Suppressor macrophage treated with lipopolysaccharide for 4 hours (primary cell): ENCODE data around the gene CLCN1.

ENCODE experiments used
- DNase-seq: peaks from one replicate; pipeline ENCODE4 v3.0.0-alpha.2; 2020

CLCN1 gene

DNA sequence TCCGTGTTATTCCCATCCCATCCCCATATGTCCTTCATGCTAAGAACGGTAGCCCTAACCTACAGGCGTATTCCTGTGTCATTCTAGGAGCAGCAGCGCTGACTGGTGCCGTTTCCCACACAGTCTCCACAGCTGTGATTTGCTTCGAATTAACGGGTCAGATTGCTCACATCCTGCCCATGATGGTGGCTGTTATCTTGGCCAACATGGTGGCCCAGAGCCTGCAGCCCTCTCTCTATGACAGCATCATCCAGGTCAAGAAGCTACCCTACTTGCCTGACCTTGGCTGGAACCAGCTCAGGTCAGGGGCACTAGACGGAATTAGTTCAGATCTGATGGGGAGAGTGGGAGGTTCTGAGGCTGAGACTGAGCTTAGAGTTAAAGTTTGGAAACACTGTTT lies 25.9 kb downstream of the CLCN1 start:
- DNase-seq = no peak

GRCh38 chr7:143343596-143343995 lies 27.7 kb downstream of the CLCN1 start:
- no peak for DNase-seq

DNA sequence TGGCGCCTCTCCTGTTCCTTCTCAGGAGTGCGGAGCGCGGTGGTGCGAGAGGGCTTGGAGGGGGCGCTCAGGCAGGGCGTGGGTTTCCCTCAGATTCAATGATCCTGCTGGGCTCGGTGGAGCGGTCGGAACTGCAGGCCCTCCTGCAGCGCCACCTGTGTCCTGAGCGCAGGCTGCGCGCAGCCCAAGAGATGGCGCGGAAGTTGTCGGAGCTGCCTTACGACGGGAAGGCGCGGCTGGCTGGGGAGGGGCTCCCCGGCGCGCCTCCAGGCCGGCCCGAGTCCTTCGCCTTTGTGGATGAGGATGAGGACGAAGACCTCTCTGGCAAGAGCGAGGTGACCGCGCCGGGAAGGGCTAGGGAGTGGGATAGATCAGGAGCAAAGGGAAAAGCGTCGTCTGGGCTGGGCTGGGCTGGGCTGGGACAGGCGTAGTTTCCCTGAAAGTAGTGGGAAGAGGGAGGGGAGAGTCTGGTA lies 29.6 kb downstream of the CLCN1 start:
- peak; percentile 51 for DNase-seq

GRCh38 chr7:143346018-143346417 lies 30.1 kb downstream of the CLCN1 start:
- no peak for DNase-seq

DNA sequence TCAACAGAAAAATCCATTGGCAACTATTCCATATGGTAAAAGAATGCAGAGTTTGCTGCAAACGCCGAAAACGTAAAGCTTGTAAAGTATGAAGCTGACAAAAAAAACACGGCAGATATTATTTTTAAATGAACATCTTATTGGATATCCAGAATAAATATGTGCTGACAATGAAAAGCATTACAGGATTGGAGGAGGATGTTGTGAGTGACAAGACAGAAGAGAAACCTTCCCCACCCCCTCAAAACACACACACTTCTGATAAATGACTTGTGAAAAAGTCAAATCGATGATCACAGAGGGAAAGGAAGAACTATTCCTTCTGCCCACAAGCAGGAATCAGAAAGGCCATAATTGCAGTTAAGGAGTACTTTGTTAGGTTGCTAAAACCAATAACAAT lies 32.0 kb downstream of the CLCN1 start:
- peak; percentile 38 for DNase-seq

- DNase-seq = no peak
Observed at GRCh38 chr7:143351060-143351459, 35.1 kb downstream of the CLCN1 start.

DNA sequence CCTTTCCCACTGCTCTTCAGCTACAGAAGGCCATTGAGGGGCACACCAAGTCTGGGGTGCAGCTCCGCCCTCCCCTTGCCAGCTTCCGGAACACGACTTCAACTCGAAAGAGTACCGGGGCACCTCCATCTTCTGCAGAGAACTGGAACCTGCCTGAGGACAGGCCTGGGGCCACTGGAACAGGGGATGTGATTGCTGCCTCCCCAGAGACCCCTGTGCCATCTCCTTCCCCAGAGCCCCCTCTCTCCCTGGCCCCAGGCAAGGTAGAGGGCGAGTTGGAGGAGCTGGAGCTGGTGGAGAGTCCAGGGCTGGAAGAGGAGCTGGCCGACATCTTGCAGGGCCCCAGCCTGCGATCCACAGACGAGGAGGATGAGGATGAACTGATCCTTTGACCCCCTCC lies 35.7 kb downstream of the CLCN1 start:
- DNase-seq = no peak

- DNase-seq = peak; percentile 21
Observed at GRCh38 chr7:143352531-143353002, 36.7 kb downstream of the CLCN1 start.

- no peak for DNase-seq
Observed at GRCh38 chr7:143354376-143354775, 38.5 kb downstream of the CLCN1 start.

DNA sequence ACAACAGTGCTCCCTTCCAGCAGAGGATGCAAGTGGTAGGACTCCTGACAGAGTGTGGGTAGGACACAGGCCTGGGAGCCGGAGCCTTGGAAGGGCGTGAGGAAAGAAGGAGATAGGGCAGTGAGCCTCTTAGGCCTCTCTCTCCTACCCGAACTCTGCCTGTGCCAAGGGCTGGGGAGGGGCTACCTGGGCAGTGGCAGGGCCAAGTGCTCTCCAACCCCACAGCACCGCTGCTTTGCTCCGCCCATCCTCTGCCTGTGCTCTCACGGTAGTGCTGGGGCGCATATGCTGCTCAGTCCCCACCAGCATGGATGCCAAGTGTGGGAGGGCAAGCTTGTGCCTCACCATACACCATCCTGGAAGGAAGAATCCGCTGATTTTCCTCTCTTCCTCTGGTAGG lies 39.1 kb downstream of the CLCN1 start:
- DNase-seq = no peak

DNA sequence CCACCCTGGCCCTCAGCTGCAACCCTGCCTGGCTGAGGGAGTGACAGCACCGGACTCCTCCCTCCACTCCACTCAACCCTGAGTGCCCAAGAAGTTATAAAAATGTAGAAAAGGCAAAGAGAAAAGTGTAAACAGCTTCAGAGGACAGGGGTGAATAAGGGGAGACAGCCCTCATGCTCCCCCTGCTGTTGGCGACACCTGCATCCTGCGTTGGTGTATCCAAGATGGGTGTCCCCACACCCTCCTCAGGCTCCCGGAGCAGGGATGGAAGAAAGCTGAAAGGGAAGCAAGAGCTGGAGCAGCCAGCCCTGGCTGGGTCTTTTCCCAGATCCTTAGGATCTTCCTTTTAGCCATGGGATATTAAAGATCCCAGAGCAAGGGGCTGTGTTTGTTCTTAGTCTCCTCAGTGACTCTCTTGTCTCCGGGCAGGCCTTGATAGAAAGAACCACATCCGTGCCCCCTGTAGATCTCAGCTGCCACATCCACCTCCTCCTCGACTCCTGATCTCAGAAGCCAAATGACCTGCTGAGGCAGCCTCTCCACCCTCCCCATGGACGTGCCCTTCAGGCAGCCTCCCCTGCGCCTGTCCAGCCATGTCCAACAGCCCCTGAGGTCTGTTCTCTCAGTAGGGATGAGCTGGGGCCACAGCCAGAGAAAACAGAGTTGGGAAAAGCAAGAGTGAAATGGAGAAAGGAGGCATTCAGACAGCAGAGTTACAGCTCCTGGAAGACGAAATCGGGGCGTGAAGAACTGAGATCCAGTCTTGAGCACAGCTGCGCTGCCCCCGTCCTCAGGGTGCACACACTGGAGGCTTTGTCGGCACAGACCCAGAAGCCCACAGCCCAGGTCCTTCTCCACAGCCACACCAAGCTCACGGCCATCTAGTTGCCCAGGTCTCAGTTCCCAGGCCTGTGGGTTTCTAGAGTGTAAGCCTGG lies 39.8 kb downstream of the CLCN1 start:
- no peak for DNase-seq

GRCh38 chr7:143356414-143357050 lies 40.6 kb downstream of the CLCN1 start:
- DNase-seq = no peak

DNA sequence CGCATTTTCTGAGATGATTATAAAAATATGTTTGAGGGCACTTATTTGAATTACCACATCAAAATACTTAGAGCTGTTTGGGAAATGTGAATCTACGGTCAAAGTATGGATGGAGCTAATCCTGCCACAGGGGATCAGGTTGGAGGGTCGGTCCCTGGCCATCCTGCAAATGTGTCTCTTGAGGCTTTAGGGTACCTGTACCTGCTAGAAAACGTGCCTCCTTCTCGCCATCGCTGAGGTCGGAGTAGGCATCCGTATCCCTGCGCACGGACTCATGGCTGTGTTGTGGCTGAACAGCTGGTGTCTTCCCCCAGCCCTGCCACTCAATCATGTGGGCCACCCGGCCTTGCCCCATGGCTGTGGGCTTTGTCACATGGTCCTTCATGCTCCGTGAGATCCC lies 42.7 kb downstream of the CLCN1 start:
- DNase-seq = no peak

DNA sequence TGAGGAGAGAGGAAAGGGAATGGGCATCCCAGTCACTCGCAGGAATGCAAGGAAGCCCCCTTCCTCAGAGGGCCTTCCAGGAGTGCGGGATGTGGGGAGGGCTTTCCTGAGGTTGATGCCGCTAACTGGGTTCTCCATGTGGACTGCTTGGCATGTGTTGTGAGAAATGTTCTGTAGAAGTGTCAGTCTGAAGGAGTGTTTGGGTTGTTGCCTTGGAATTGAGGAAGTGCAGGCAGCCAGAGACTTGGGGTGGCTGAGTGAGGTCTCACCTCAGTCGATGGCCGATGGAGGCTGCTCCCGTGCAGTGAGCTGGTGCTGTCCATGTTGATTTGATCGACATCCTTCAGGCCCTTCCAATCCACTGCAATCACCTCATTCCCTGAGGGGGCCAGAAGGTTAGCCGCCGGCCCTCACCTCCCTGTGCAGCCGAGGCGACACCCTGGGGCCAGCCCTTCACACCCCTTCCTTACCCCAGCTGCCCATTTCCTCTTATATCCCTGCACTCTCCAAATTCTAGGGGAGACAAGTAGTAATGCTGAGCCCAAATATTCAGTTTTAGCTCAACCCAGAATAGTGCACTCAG lies 44.0 kb downstream of the CLCN1 start:
- no peak for DNase-seq

DNA sequence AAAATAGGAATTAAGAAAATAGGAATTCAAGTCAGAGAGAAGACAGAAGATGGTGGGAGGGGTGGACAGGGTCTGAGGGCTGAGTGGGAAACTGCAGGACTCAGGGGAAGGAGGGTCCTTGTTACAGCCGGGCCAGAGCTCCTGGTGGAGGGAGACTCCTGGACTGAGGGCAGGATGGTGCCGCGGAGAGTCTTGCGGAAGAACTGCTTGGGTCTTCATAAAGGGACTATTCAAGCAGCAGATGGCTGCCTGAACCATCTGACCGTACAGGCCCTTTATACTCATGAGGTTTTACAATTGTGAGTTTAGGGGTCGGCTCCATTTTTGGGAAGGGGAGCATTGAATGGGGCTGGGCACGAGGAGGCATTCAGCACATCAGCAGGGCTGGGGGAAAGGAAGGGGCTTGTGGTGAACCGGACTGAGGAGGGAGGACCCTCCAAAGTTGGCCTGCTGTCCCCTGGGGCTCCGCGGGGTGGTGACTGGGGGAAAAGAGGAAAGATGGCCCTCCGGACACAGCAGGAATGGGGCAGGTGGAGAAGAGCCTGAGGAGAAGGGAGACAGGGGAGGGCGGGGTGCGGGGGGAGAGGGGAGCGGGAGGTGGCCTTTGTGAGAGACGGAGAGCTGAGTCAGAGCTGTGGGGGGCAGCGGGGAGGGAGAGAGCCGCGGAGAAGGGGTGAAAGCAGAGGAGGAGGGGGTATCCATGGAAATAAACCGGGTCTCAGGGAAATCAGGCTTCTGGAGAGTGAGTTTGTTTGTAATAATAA lies 45.1 kb downstream of the CLCN1 start:
- DNase-seq = no peak

DNA sequence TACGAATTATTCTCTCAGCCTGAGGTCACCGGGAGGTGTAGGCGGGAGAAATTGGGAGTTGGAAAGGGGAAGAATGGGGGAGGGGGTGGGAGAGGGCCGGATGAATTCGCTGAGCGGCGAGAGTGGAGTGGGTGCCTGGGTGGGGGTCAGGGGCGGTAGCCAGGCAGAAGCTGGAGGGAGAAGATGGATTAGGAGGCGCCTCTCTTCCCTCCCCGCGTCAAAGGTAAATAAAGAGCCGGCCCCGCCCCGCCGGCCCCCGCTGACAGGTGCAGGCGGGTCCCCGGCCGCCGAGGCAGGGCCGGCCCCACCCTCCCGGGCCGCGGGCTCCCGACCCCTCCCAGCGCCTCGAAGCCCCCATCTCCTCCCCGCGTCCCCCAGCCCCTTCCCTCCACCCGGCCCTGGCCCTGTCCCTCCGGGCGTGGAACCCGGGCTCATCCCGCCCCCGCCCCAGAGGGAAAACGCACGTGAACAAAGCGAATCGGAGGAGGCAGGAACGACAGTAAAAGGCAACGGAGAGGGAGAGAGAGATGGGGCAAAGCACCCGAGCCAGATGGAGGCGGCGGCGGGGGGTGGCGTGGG lies 45.7 kb downstream of the CLCN1 start:
- peak; percentile 26 for DNase-seq

GRCh38 chr7:143362131-143363015 lies 46.5 kb downstream of the CLCN1 start, which contains the start of gene FAM131B:
Gene FAM131B, minus strand, starts transcription at chr7:143362713. Its CDS starts 110 bp downstream, at chr7:143362603.
- peak; percentile 39 for DNase-seq

DNA sequence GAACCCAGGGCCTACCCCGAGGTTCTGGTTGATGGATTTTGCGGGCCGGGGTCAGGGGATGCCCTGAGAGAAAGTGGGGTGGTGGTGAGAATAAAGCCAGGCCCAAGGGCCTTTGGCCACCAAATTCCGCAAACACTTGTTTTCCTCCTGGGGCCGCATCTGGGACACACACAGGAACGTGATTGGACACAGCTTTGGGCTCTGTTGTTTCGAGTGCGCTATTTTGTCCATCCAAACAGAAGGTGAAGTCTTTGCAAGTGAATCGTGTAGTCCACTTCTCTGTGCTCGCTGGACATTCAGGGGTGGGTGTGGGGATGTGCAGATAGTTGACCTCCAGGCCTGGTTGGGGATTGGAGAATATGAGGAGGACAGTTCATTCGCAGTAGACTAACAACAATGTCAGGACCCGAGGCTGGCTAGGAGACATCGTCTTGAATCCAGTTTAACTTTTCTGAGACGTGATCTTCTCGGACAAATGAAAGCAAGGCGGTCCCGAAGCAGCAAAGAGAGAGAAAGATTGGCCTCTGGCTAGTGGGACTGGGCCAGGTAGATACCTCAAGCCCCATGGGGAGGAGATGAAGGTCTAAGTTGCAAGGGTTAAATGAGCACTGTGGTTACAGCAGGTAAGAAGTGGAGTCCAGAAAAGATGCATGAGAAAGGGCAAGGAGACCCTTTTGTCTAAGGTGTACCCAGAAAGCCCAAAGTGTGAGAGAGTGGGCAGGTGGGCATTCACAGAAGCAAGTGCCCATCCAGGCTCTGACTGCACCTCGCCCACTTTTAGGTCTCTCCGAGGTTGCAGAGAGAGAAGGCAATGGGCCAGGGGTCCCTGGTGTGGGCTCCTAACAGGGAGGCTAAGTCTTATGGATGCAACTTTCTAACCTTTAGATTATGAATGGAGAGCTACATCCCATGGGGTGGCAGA lies 47.4 kb downstream of the CLCN1 start:
- no peak for DNase-seq

- DNase-seq = no peak
Observed at GRCh38 chr7:143367972-143368371, 52.1 kb downstream of the CLCN1 start.

GRCh38 chr7:143368387-143368786 lies 52.5 kb downstream of the CLCN1 start:
- DNase-seq = no peak
